Mammary epithelial cell (primary cell): Measurements from ENCODE around the gene ANKRD36.
"Not testable (repeated sequence)": the region's sequence is repeated elsewhere in the genome, so short reads cannot be mapped to it uniquely, and the experiment has no call there.

ENCODE experiments used
- CTCF ChIP-seq, 2 donors: IDR thresholded peaks in 1 of 2; conservative IDR thresholded peaks in 1 of 2; 2 replicates each; pipeline ENCODE4 v1.5.1; 2011 to 2012; ENCODE audit warnings: inconsistent platforms in 2 of 2, low read length in 2 of 2, mild to moderate bottlenecking in 2 of 2, control low read depth in 1 of 2, low read depth in 1 of 2; ENCODE audit not compliant: insufficient read depth in 1 of 2; ENCODE audit errors: extremely low read depth in 1 of 2
- EZH2 ChIP-seq: IDR thresholded peaks from 2 replicates; pipeline ENCODE4 v1.6.1; 2012; ENCODE audit warnings: low read length, inconsistent platforms, borderline replicate concordance

- TF ChIP-seq CTCF (conservative IDR thresholded peaks at IDR 0.05 in 1 of 2, IDR thresholded peaks at IDR 0.05 in 1 of 2; ENCODE audit: extremely low read depth in 1 of 2, insufficient read depth in 1 of 2, low read depth in 1 of 2, low read length in 2 of 2); EZH2: not testable (repeated sequence)
Observed at GRCh38 chr2:97168583-97168982, 55.6 kb downstream of the ANKRD36 start.
